ENCODE data around the gene CADM2. TPM values are rescaled to one million over a fixed set of nuclear protein-coding genes. Genes with fewer than 3 reads are reported as not detected.

The CADM2 gene
- total and polyA plus RNA-seq, 2 experiments from 2014 or later = 0.15 to 0.40 TPM

DNA sequence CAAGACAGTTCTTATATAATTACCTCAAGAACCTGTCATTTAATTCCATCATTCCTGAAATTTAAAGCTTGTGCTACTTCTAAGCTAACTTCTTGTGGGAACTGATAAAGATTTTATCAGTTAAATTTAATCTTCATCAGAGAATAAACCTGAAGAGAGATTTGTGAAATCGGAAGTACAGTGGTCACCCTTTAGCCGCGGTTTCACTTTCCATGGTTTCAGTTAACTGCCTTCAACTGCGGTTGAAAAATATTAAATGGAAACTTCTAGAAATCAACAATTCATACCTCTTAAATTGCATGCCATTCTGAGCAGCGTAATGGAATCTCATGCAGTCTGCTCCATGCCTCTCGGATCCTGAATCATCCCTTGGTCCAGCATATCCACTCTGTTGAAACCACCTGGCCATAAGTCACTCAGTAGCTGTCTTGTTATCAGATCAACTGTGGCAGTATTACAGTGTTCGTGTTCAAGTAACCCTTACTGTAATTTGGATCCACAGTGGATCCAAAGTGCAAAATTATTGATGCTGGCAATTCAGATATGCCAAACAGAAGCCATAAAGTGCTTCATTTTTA lies 626.1 kb downstream of the CADM2 start:
- Histone ChIP-seq H3K27me3 (no peaks in the 10 kb centered on the region), H3K9me3 (ENCODE audit: low read depth) (no peaks in the 10 kb centered on the region), H3K36me3 (no peaks in the 10 kb centered on the region), H3K4me3 (no peak overlapping the region), H3K4me1 (ENCODE audit: low read depth) (no peaks in the 10 kb centered on the region), H3K27ac (no peak overlapping the region)
- no peak for DNase-seq (ENCODE audit: low read depth in 1 of 2, low spot score in 1 of 2)
- no peak for TF ChIP-seq CTCF (IDR thresholded peaks at IDR 0.05; ENCODE audit: low read depth, low read length)

GRCh38 chr3:85586018-85586417 lies 627.2 kb downstream of the CADM2 start:
- Histone ChIP-seq H3K9me3 (ENCODE audit: low read depth) (no peaks in the 10 kb centered on the region), H3K4me3 (no peak overlapping the region), H3K36me3 (no peaks in the 10 kb centered on the region), H3K27ac (no peak overlapping the region), H3K27me3 (no peaks in the 10 kb centered on the region), H3K4me1 (ENCODE audit: low read depth) (no peaks in the 10 kb centered on the region)
- DNase-seq (ENCODE audit: low read depth in 1 of 2, low spot score in 1 of 2) = no peak
- TF ChIP-seq CTCF (IDR thresholded peaks at IDR 0.05; ENCODE audit: low read depth, low read length) = no peak

GRCh38 chr3:85589145-85589544 lies 630.4 kb downstream of the CADM2 start:
- TF ChIP-seq CTCF (IDR thresholded peaks at IDR 0.05; ENCODE audit: low read depth, low read length) = no peak
- Histone ChIP-seq H3K9me3 (ENCODE audit: low read depth) (no peaks in the 10 kb centered on the region), H3K27ac (no peak overlapping the region), H3K36me3 (no peaks in the 10 kb centered on the region), H3K27me3 (no peaks in the 10 kb centered on the region), H3K4me1 (ENCODE audit: low read depth) (no peaks in the 10 kb centered on the region), H3K4me3 (no peak overlapping the region)
- peak in 1 of 2 donors; percentile 2 for DNase-seq (ENCODE audit: low read depth in 1 of 2, low spot score in 1 of 2)

DNA sequence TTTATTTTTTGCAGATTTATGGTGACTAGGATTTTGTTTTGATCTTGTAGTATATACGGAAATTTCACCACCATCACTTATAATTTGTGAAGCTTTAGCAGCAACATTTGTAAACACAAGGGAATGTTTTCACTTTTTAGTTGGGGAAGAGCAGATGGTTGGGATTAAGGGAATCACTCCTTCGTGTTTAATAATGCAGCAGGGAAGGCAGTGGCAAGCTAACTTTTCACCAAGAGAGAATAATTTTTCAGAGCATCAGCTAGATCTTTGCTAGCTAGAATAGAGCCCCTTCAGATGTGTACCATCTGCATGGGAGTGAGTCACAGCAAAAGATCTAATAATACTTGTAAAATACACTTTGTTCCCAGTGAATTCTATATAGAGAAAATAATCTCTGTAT lies 632.7 kb downstream of the CADM2 start:
- Histone ChIP-seq H3K27me3 (no peaks in the 10 kb centered on the region), H3K4me3 (no peak overlapping the region), H3K27ac (no peak overlapping the region), H3K36me3 (no peaks in the 10 kb centered on the region), H3K9me3 (ENCODE audit: low read depth) (no peaks in the 10 kb centered on the region), H3K4me1 (ENCODE audit: low read depth) (no peaks in the 10 kb centered on the region)
- no peak for DNase-seq (ENCODE audit: low read depth in 1 of 2, low spot score in 1 of 2)
- no peak for TF ChIP-seq CTCF (IDR thresholded peaks at IDR 0.05; ENCODE audit: low read depth, low read length)

DNA sequence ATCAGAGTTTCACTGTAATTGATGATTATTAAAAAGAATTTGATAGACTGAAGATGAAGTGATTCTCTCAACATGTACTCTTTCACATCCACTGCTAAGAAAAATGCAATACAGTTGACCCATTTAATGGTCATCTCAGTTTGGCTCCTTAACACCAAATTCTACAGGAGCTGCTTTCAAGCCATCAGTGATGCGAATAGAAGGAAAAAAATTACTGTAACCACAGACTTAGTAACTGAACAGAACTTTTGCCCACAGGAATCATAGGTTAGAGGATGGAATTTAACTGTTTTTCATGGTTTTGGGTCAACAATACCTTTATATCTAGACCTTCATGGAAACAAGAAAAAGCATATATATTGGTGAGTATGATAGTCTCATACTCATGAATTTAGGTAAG lies 633.5 kb downstream of the CADM2 start:
- H3K4me1 ChIP-seq (ENCODE audit: low read depth) = no peaks in the 10 kb centered on the region
- H3K27me3 ChIP-seq = no peaks in the 10 kb centered on the region
- H3K9me3 ChIP-seq (ENCODE audit: low read depth) = no peaks in the 10 kb centered on the region
- DNase-seq (ENCODE audit: low read depth in 1 of 2, low spot score in 1 of 2) = no peak
- TF ChIP-seq CTCF (IDR thresholded peaks at IDR 0.05; ENCODE audit: low read depth, low read length) = no peak
- H3K27ac ChIP-seq = no peak overlapping the region
- no peak overlapping the region for H3K4me3 ChIP-seq
- no peaks in the 10 kb centered on the region for H3K36me3 ChIP-seq

DNA sequence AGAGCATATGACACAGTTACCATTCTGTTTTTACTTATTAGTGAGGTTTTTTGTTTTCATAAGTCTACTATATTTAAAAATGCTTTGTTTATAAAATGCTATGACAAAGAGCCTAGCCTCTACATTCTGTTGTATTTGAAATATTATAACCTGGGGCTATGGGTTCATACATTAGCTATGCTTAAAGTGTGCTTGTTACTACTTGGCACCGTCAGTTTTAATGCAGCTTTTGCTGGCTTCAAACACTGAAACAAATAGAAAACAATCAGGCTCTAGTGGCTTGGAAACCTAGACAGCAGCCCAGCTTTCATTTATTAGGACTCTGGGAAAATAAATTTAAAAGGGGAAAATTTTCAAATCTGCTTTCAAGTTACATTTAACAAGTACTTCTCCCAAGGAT lies 635.9 kb downstream of the CADM2 start:
- no peak for TF ChIP-seq CTCF (IDR thresholded peaks at IDR 0.05; ENCODE audit: low read depth, low read length)
- Histone ChIP-seq H3K4me1 (ENCODE audit: low read depth) (no peaks in the 10 kb centered on the region), H3K36me3 (no peaks in the 10 kb centered on the region), H3K27me3 (no peaks in the 10 kb centered on the region), H3K4me3 (no peak overlapping the region), H3K9me3 (ENCODE audit: low read depth) (no peaks in the 10 kb centered on the region), H3K27ac (no peak overlapping the region)
- DNase-seq (ENCODE audit: low read depth in 1 of 2, low spot score in 1 of 2) = no peak
